Fibroblast of lung (primary cell): ENCODE data around the gene C16orf89.

Source experiments
- EZH2 ChIP-seq: IDR thresholded peaks from 2 replicates; pipeline ENCODE4 v1.5.1; 2012; ENCODE audit warnings: low read length, control low read depth, mild to moderate bottlenecking; ENCODE audit errors: missing control alignments
- TF ChIP-seq, protein P1 (sequence below), 2 donors: IDR thresholded peaks in 1 of 2; conservative IDR thresholded peaks in 1 of 2; 1 replicate in 1 of 2; 2 replicates in 1 of 2; pipeline ENCODE4 v1.5.1; 2011 to 2012; ENCODE audit warnings: low read length in 2 of 2, control low read depth in 1 of 2, inconsistent platforms in 1 of 2, low read depth in 1 of 2, mild to moderate bottlenecking in 1 of 2

DNA sequence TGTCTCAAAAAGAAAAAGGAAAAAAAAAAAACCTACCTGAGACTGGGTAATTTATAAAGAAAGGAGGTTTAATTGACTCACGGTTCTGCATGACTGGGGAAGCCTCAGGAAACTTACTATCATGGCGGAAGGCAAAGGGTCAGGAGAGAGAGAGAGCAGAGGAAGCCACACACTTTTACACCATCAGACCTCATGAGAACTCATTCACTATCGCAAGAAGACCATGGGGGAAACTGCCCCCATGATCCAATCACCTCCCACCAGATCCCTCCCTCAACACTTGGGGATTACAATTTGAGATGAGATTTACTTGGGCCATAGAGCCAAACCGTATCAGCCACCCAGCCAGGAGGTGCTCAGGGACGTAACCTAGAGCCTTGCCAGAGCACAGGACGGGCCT, 52.9 kb downstream of the C16orf89 start:
- TF ChIP-seq, protein P1, sequence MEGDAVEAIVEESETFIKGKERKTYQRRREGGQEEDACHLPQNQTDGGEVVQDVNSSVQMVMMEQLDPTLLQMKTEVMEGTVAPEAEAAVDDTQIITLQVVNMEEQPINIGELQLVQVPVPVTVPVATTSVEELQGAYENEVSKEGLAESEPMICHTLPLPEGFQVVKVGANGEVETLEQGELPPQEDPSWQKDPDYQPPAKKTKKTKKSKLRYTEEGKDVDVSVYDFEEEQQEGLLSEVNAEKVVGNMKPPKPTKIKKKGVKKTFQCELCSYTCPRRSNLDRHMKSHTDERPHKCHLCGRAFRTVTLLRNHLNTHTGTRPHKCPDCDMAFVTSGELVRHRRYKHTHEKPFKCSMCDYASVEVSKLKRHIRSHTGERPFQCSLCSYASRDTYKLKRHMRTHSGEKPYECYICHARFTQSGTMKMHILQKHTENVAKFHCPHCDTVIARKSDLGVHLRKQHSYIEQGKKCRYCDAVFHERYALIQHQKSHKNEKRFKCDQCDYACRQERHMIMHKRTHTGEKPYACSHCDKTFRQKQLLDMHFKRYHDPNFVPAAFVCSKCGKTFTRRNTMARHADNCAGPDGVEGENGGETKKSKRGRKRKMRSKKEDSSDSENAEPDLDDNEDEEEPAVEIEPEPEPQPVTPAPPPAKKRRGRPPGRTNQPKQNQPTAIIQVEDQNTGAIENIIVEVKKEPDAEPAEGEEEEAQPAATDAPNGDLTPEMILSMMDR (conservative IDR thresholded peaks at IDR 0.05 in 1 of 2, IDR thresholded peaks at IDR 0.05 in 1 of 2; ENCODE audit: low read depth in 1 of 2, low read length in 2 of 2) = no peak
- no peak for TF ChIP-seq EZH2
